A549 (cell line): Measurements from ENCODE around the gene PIEZO2.

Source experiments
- CEBPB ChIP-seq, 2 experiments: fragments of >200 bp in 1 of 2; sonication (Bioruptor Twin) in 1 of 2; formaldehyde crosslinking in 1 of 2; IDR thresholded peaks; 2 replicates each; pipeline ENCODE4 v1.6.1; 2012 to 2016
- ESRRA ChIP-seq: fragments of 150-350 bp; IDR thresholded peaks from 2 replicates; pipeline ENCODE4 v1.6.1; 2014; ENCODE audit warnings: mild to moderate bottlenecking, low read length, borderline replicate concordance
- HOXA7 ChIP-seq: fragments of 250-450 bp; sonication (Bioruptor Pico); IDR thresholded peaks from 2 replicates; pipeline ENCODE4 v1.5.0; 2020; ENCODE audit warnings: mild to moderate bottlenecking, moderate library complexity
- POLR2A ChIP-seq: IDR thresholded peaks from 2 replicates; pipeline ENCODE4 v1.6.1; 2012; ENCODE audit warnings: mild to moderate bottlenecking, low read length
- RAD21 ChIP-seq, 2 experiments: fragments of >200 bp in 1 of 2; sonication (Bioruptor Twin) in 1 of 2; formaldehyde crosslinking in 1 of 2; IDR thresholded peaks in 1 of 2; conservative IDR thresholded peaks in 1 of 2; 2 replicates in 1 of 2; 3 replicates in 1 of 2; pipeline ENCODE4 v1.6.1; 2012 to 2018; ENCODE audit warnings: inconsistent platforms in 1 of 2
- TP53 ChIP-seq: fragments of 250-450 bp; sonication (Bioruptor Pico); IDR thresholded peaks from 2 replicates; pipeline ENCODE4 v1.5.0; 2021; ENCODE audit warnings: mild to moderate bottlenecking, moderate library complexity
- TF ChIP-seq, protein P1 (sequence below): fragments of >200 bp; sonication (Bioruptor Twin); formaldehyde crosslinking; IDR thresholded peaks from 3 replicates; pipeline ENCODE4 v1.5.1; 2016
- TF ChIP-seq, protein P2 (sequence below): fragments of 200-600 bp; sonication (generic); IDR thresholded peaks from 2 replicates; pipeline ENCODE4 v1.6.1; 2016; ENCODE audit warnings: antibody characterized with exemption, mild to moderate bottlenecking, moderate library complexity
- TF ChIP-seq, protein P3 (sequence below): IDR thresholded peaks from 2 replicates; pipeline ENCODE4 v1.6.1; 2012
- TF ChIP-seq, protein P4 (sequence below): fragments of 450-650 bp; IDR thresholded peaks from 2 replicates; pipeline ENCODE4 v1.6.1; 2014; ENCODE audit warnings: antibody characterized with exemption

DNA sequence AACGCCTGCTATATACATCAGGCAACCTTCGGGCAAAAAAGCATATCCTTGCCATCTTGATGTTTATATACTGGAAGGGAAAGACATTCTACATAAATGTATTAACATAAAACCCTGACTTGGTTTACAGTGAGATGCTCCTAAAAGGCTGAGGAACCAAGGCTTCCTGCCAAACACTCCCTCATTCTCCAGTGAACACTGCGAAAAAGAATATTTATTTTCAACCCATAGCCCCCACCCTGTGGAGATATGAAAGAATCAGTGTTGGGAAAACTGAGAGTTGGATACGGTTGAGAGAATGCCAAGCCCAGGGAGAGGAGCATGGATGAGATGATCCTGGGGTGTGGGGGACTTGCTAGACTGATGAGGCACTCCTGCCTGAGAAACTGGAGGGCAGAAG is 94.9 kb downstream of the PIEZO2 start:
- TF ChIP-seq CEBPB (IDR thresholded peaks at IDR 0.05) = no peak
- TF ChIP-seq, protein P1, sequence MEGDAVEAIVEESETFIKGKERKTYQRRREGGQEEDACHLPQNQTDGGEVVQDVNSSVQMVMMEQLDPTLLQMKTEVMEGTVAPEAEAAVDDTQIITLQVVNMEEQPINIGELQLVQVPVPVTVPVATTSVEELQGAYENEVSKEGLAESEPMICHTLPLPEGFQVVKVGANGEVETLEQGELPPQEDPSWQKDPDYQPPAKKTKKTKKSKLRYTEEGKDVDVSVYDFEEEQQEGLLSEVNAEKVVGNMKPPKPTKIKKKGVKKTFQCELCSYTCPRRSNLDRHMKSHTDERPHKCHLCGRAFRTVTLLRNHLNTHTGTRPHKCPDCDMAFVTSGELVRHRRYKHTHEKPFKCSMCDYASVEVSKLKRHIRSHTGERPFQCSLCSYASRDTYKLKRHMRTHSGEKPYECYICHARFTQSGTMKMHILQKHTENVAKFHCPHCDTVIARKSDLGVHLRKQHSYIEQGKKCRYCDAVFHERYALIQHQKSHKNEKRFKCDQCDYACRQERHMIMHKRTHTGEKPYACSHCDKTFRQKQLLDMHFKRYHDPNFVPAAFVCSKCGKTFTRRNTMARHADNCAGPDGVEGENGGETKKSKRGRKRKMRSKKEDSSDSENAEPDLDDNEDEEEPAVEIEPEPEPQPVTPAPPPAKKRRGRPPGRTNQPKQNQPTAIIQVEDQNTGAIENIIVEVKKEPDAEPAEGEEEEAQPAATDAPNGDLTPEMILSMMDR = no peak
- no peak for TF ChIP-seq POLR2A
- no peak for TF ChIP-seq RAD21 (conservative IDR thresholded peaks at IDR 0.05 in 1 of 2, IDR thresholded peaks at IDR 0.05 in 1 of 2)
- TF ChIP-seq, protein P2, sequence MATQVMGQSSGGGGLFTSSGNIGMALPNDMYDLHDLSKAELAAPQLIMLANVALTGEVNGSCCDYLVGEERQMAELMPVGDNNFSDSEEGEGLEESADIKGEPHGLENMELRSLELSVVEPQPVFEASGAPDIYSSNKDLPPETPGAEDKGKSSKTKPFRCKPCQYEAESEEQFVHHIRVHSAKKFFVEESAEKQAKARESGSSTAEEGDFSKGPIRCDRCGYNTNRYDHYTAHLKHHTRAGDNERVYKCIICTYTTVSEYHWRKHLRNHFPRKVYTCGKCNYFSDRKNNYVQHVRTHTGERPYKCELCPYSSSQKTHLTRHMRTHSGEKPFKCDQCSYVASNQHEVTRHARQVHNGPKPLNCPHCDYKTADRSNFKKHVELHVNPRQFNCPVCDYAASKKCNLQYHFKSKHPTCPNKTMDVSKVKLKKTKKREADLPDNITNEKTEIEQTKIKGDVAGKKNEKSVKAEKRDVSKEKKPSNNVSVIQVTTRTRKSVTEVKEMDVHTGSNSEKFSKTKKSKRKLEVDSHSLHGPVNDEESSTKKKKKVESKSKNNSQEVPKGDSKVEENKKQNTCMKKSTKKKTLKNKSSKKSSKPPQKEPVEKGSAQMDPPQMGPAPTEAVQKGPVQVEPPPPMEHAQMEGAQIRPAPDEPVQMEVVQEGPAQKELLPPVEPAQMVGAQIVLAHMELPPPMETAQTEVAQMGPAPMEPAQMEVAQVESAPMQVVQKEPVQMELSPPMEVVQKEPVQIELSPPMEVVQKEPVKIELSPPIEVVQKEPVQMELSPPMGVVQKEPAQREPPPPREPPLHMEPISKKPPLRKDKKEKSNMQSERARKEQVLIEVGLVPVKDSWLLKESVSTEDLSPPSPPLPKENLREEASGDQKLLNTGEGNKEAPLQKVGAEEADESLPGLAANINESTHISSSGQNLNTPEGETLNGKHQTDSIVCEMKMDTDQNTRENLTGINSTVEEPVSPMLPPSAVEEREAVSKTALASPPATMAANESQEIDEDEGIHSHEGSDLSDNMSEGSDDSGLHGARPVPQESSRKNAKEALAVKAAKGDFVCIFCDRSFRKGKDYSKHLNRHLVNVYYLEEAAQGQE = no peak
- TF ChIP-seq, protein P3, sequence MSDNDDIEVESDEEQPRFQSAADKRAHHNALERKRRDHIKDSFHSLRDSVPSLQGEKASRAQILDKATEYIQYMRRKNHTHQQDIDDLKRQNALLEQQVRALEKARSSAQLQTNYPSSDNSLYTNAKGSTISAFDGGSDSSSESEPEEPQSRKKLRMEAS = no peak
- TF ChIP-seq, protein P4, sequence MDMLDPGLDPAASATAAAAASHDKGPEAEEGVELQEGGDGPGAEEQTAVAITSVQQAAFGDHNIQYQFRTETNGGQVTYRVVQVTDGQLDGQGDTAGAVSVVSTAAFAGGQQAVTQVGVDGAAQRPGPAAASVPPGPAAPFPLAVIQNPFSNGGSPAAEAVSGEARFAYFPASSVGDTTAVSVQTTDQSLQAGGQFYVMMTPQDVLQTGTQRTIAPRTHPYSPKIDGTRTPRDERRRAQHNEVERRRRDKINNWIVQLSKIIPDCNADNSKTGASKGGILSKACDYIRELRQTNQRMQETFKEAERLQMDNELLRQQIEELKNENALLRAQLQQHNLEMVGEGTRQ = no peak
- no peak for TF ChIP-seq ESRRA
- TF ChIP-seq TP53 (CRISPR knock-in tag) = no peak
- no peak for TF ChIP-seq HOXA7 (CRISPR knock-in tag)
